GM21723 (cell line): ENCODE measurements around the gene PLPP3.

ENCODE experiments used
- ATAC-seq: cut with Tn5 transposase; IDR thresholded peaks from one replicate; pipeline ENCODE4 v1.9.1; 2021; ENCODE audit warnings: mild to moderate bottlenecking, moderate library complexity; ENCODE audit not compliant: unreplicated experiment

PLPP3 gene

DNA sequence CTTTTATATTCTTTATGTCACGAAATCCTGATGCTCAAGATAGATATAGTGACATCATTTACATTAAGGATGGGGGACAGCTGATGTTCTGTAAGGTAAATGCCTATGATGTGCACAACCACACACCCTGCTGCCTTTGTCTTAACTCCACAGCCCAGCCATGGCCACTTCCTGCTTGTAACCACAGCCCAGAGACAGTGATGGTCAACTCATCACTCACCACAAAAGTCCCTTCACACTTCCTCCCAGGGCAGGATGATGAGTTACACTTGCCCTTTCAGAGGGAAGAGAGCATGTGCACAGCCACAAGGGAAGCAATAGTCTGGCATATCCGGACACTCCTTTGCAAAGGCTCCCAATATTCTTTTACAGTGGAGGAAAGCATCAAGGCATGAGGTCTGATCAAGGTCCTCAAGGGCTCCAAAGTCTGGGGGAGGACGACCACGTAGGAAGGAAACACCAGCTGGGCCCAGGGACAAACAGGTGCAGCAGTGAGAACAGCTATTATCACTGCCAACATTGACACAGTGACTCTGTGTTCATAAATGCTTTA is 53.8 kb downstream of the PLPP3 start:
- peak; percentile 81 for ATAC-seq

DNA sequence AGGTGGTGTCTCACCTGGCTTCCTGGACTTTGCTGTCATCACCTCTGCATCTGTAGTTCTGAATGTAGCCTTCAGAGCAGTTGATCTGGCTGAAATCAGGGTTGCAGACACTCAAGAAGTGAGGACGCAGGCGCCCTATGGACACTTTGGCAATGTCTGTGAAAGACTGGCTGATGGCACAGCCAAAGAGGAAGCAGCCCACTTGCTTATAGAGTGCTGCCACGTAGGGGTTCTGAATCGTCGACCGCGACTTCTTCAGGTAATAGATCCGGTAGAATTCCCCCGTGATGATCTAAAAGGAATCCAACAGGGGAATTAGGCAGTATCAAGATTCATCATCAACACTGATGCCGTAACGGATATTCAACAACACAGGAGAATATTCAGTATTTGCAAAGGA is 55.1 kb downstream of the PLPP3 start:
- no peak for ATAC-seq

DNA sequence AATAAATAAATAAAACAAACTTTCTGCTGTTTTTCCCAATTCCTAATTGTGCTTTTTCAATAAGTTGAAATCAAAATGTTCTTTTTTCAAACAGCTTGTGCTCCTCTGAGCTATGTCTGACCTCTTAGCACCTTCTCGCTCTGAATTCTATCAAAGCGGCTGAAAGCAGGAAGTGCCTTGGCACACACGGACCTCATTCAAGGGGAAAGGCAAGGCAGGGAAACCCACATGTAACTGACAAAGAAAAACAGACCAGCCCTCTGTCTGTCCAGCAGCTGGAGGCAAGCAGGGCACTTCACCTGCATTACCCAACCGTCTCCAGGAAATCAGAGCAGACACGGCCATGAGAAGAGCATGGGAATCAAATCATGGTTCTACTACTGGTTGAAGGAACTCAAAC is 56.7 kb downstream of the PLPP3 start:
- no peak for ATAC-seq

DNA sequence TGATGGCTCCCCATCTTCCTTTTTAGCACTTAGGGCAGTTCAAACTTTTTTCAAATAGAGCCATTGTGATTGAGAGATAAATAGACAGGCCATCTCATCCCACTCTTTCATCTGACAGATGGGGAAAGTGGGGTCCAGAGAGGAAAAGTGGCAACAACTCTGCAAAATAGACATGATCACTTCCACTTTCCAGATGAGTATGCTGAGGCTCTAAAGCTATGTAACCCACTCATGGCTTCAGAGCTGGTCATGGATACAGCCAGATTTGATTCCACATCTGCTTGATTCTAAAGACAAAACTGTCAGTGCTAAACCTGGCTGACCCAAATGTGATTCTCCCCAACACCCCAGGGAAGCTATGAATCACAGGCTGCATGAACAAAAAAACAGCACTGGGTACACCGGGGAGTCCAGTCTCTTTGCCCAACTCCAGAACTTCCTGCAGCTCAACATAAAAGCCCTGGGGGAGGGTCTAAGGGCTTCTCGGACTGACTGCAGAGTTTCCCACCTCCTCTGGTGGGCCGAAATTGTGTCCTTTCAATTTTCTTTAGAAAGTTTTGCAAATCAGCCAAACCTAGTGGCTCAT is 59.3 kb downstream of the PLPP3 start:
- ATAC-seq = no peak

DNA sequence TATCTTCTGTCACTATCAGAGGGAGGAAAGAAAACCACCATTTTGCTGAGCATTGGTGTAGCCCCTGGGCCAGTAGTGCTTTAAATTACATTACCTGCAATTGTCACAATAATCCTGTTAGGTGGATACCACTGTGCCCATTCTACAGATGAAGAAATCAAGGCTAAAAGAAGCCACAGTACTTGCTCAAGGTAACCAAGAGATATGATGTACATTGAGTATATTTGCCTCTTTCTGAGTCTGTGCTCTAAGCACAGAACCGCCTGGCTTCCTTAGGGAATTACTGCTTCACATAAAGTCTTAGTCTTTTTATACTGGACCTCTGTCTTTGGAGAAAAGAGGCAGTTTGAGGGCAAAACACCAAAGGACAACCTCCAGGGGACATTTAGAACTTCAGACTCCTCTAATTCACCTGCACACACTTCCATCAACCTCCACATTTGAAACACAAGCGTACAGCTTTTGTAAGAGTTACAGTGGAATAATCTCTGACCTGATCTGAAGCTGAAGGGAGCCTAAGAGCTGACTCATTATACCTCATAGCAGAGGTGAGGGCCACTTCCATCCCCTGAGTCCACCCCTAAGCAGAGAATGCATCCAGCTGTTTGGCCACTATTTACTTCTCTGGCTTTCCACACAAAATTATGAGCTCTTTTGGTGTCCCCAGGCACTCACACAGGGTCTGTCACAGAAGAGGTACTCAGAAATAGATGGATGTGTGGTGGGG is 61.8 kb downstream of the PLPP3 start:
- no peak for ATAC-seq

DNA sequence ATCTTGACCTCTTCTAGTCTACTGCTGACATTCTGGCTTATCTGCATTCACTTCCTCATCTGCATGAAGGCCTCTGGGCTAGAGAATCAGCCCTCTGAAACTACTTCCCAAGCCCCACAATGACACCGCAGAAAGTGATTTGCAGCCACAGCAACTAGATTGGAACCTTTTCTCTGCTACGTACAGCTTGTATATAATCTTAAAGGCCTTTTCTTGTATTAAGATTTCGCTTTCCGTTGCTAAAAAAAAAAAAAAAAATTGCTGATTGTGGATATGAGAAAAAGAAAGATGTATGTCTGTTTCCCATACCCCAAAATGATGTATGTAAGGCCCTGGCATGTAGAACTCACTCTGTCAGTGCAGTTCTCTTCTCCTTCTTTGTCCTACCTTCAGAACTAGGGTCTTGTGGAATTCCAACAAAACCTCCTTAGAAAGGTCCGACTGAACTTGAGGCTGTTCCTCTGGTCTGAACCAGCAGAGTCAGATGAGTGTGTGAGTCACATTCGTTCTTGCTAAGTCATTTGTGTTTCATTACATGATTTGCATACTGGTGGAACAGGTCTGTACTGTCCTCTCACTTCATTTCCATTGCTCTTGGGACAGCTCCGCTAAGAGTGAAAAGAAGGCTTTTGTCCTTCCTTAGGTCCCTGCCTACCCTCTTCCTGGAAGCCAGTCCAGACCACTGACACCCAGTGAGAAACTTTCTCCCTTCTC is 62.7 kb downstream of the PLPP3 start:
- peak; percentile 89 for ATAC-seq

DNA sequence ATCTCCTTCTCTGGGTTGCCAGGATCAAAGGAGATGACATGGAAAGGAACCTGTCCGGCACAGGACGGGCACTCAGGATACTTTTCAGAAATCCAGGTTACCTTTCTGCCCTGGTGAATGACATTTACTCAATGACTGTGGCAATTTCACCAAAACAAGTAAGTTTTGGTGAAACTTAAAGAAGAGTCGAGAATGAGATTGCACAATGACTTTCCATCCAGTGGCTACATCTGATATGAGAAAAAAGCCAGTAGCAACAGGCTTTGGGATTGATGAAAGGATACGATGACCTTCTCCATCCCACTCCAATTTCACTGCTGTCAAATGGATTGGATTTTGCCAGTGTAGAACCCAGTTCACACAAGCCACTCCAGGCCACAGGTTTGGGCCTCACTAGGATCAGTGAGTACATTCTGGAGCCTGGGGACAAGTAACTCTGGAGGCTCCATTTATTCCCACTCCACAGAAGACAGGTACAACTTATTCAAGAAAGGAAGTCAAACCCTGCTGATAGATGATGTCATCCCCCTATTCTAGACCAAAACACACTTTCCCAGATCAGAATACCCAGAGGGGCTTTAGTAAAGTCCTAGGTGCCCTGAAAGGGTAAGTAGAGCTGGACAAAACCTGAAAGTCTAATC is 63.3 kb downstream of the PLPP3 start:
- no peak for ATAC-seq

DNA sequence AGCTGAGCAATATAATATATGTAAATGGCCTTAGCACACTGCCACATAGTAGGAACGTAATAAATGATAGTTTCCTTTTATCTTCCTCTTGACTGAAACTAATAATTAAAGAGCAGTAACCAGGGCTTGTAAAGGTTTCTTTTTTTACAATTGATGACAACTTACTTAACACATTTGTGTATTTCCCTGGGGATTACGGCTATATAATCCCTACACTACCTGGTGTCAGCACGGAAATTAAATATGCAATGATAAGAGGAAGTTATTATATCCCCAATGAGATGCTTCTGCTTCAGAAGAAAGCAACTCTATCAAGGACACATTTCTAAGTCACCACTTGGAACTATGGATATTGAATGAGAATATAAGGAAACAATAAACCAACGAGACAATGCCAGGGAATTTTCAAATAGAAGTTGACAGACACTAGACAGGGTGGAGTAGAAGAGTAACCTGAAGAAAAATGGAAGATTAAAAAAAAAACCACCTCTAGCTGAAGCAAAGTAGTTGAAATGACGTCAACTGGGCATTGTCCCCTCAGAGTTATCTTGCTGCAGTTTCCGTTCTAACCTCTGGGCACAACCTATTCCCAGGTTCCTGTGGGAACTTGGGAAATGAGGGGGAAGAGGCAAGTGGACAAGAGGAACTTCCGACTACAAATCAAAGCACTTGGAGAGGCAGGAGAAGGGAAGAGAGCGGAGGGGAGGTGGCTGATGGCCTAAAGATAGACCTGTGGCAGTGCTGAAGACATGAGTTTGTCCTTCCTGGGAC is 66.5 kb downstream of the PLPP3 start:
- no peak for ATAC-seq

DNA sequence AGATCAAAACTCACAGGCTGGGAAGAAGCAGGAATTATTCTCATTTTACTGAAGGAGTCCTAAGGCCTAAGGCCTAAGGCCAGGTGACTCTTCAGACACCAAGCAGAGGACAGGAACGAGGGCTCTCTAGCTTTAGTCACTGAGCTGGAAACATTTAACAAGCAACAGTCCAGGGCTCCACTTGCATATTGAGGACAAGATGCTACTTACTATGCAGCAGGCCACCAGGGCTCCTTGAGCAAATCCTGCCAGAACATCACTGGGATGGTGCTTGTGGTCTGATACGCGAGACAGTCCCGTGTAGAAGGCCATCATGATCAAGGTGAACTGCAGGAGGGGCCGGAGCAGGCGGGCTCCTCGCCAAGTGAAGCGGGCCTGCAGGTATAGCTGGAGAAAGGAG is 67.6 kb downstream of the PLPP3 start:
- ATAC-seq = no peak

DNA sequence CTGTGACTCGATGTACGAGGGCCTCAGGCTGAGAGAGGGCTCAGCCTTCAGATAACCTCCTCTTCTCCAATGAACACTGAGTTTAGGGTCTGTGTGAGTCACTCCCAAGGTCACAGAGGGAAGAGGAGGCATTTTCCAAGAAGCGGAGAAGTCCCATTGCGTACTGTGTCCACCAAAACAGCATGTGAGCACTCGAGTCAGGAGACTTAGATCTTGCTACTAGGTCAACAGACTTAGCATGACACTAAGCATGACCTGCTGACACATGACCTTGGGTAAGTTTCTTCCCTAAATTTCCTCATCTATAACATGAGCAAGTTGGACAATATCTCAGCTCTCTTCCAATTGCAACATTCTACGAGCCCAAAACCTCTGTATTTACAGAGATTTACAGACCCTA is 68.0 kb downstream of the PLPP3 start:
- no peak for ATAC-seq

DNA sequence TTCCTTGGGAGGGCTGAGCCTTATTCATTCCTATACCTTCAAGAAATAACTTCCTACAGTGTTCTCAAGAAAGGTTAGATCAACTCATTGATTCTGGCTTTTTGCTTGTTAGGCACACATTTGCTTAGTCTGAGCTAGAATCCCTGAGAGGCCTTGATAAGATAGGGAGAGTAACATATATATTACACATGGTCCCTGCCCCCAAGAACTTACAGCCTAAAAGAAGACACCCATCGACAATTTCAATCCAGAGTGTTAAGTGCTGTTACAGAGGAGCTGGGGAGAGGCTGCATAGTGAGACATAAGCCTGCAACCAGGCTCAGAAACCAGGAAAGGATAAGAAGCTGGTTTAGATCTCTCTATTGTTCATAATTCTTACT is 68.7 kb downstream of the PLPP3 start:
- ATAC-seq = no peak

DNA sequence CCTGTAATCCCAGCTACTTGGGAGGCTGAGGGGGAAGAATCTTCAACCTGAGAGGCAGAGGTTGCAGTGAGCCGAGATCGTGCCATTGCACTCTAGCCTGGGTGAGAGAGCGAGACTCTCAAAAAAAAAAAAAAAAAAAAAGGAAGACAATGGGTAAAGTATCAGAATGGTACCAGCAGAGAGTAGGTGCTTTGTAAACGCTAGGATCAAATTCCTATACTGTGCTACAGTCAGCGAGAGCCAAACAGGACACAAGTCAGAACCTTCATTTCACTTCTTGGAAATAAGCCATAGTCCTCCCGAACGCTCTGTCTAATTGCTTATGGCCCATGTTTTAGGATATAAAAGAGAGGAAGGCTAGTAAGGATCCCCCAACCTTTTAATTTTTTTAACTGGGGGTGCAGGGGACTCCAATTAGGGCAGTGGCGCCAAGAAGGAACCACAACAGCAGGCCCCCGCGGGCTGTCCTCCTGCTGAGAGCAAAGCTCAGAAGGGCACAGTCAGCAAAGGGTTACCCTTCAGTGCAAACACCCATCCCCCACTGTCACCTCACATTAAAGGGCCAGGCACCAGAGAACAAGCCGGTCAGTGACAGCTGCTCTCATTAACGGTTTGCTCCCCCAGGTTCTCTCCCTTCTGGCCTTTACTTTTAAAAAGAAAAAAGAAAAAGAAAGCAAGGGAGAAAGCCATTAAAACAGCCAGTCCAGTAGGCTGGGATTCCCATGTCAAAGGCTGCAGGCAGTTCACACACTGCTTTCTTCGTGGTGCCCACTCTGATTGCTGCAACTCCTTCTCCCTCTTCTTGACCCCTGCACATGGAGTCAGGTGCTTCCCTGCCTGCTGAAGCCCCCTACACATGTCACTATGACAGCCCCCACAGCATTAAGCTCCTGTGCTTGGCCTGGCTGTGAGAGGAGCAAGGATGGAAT is 69.4 kb downstream of the PLPP3 start:
- ATAC-seq = no peak

DNA sequence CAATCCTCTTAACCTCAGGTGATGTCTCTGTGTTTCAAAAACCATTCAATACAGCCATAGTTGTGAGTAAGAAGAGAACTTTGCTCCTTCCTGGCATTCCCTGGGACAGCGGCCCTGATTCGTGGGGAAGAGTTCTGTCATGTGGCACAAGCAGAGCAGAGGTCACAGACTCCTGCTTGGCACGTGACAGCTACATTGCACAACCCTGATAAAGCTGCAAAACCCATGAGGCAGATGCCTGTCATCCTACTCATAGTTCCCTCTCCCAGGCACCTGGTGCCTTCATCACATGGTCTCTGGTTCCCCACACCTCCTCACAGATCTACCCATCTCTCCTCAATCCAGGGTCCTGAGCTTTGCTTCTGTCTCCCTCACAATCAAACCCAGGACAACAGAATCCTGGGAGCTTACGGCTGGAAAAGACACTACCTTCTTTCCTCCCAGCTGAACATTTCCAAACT is 70.8 kb downstream of the PLPP3 start:
- no peak for ATAC-seq

DNA sequence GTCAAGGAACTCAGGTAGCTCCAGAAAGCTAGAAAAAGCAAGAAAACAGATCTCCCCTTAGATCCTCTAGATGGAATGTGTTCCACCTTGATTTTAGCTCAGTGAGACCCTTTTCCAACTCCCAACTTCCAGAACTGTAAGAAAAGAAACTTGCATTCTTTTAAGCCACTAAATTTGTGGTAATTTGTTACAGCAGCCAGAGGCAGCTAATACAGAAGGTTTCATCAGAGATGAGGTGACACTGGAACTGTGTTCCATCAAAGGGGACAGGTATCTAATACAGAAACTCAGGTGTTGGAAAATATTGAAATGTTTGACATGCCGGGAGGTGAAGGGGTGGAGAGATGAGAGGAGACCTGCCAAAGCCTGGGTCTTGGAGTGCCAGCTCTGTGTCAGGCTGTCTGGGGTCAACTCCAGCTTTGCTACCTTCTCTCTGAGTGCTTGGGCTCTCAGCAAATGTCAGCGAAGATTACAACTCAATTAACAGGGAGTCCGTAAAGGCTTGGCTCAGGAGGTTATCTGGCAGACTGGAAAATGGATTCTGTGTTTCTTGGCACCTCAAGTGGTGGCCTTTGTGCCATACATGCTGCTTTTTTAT is 71.3 kb downstream of the PLPP3 start:
- no peak for ATAC-seq

DNA sequence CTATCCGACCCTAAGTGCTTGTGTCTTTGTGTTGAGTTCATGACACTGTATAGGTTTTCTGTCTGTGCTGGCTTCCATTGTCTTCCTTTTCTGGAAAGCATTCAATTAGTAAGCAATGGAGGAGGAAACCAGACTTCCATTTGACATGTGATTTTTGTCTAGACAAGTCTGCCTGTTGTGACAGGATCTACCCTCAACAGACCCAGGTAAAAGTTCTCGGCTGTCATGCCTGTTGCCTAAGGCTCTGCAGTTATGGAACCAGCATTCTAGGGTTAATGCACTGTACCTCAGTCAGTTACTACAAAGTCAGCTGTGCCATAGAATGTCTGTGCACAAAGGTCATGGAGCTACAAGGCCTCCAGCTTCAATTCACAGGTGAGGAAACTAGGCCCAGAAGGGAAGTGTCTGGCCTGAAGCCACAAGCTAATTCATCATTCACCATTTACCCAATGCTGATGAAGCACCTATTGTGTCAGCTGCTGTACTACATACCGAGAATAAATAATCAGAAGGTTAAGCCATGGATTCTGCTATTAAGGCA is 72.3 kb downstream of the PLPP3 start:
- ATAC-seq = no peak

DNA sequence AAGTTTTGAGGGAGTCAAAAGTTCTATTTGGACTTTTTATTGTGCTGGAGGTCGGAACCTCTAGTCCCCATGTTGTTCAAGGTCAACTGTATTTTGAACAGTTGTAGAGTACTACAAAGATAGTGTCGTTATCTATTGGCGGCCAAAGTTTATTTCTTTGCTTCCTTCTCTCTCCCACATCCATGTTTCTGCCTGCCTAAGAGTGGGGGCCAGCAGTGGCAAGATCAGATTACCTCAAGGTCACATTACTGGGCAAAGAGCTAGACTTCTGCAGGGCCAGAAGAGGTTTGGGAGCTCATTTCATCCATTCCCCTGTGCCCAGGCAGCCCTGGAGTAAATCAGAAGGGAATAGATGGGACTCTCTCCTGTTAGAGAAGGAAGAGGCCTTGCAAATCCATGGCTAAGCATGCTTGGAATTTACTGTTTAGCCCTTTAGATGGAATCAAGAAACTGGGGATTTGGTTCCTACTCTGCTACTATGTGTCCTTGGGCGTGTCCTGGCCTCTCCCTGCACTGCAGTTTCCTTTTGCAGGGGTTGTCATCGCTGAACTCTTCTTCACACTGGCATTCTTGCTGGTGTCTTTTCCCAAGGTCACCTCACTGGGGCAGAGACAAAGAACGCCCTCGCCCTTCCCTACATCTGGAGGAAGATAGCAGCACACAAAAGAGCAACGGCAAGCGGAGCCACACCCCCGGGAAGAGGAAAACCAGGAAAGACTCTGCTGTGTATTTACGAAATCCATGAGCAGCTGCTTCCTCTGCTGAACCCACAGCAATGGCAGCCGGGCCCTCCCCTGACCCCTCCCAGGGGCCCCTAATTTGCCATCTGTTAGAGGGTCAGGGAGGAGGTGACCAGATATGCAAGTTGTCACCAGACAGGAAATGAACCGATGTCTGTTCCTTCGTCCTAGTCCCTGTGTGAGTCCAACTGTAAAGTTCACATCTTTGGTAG is 73.3 kb downstream of the PLPP3 start:
- ATAC-seq = no peak

DNA sequence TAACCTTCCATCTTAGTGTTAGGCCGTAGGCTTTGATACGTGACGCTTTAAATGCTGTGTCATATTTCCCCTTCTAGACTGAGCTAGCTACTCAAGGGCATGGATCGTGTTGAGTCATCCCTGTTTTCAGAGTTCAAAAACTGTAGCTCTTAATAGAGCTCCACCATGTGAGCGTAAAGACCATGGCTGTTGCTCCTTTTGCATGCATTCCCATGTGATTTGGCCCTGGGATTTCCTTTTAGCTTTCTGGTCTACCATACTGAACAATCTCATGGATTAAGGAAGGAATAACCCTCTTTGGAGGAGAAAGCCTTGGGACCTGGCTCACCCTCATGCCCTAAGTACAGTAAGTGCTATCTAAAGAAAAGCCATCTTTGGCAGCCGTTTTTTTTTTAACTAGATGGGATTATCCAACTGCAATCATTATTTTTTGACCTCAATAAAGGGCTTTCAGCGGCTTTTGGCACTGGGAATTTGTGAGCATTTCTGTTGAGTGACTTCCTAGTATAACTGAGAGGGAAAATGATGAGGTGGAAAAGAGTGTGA is 76.6 kb downstream of the PLPP3 start:
- no peak for ATAC-seq

DNA sequence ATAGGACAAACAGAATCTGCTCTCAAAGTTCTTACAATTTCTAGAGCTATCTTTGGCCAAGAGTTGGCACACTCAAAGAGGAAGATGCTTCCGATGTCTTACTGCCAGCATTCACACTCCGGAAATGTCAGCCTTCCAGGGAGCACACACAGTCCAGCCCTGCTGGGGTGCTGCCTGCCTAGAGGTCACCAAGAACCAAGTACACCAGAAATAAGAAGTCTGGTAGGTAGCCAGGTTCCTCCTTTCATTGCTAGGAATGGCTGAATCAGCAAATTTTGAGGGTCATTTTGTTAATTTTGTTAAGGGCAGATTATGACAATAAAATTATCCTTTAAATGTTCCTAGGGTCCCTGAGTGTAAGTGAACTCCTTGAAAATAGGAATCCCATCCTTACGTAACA is 77.5 kb downstream of the PLPP3 start:
- ATAC-seq = no peak
